ENCODE results near the gene SLC22A17. TPM values are rescaled to one million over a fixed set of nuclear protein-coding genes. Genes with fewer than 3 reads are reported as not detected.
A peak's percentile ranks its signal among the peaks of the same experiment; 100 is the strongest.
"Not testable (repeated sequence)": the region's sequence is repeated elsewhere in the genome, so short reads cannot be mapped to it uniquely, and the experiment has no call there.

SLC22A17 gene
- 0.76 to 2.1 TPM (median 1.2 TPM) in 3 replicates for polyA plus RNA-seq
- 0.69 TPM for polyA plus RNA-seq (2011; ENCODE audit: low read depth)
- polyA plus RNA-seq (2011; cell fraction: cytosol; rRNA removed), result 0.34 and 0.60 TPM in 2 replicates
- polyA plus RNA-seq (2011; cell fraction: nucleus; rRNA removed), result 2.7 and 3.6 TPM in 2 replicates
- 1.7 and 2.8 TPM in 2 replicates for polyA plus RNA-seq (2012; ENCODE audit: low replicate concordance)
- polyA minus RNA-seq, result 0.99 to 1.4 TPM (median 1.2 TPM) in 3 replicates
- 0.96 TPM for polyA minus RNA-seq (2011; cell fraction: cytosol; rRNA and poly(A)+ RNA removed)
- 2.5 and 3.3 TPM in 2 replicates for polyA minus RNA-seq (2011; cell fraction: nucleus; rRNA and poly(A)+ RNA removed)

DNA sequence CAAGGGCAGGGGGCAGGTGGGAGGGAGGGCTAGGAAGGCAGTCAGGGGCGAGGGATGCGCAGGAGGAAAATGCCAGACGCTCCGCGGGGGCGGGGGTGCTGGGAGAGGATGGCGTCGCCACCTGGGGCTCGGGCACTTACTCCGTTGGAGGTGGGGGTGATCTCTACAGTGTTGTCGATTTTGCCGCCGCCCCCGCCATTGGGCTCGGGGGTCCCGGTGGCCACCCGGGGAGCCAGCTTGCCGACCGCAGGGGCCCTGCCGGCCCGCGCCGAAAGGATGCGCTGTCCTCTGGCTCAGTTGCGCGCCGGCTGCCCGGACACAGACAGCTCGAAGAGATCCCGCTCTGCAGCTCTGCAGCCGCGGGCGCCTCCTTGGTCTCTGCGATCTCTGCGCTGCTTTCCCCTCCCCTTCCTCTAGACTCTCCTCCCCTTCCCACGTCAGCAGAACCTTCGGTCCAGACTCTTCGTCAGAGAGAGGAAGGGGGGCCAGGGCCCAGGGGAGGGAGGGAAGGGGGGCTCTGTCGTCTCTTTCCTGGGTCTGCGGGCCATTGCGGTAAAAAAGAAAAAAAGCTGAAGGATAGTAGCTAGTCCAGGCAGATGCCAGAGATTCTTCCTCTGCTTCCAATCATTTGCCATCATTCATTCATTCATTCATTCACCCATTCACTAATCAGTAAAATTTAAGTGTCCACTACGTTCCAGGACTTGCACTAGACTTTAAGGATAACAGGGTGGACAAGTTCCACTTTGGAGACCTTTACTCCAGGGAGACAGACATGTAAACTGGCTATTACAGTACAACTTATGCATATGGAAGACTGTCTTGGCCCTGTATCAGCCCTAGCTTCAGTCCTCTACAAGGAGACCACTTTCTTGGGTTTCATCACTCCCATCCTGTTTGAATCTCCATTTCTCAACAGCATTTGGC lies at the start of gene SLC22A17:
SLC22A17 (minus strand) TSS at position 382 of the 927 bp plus-strand sequence.
- Histone ChIP-seq H3K9me1 (ENCODE audit: control insufficient read depth, extremely low read depth, insufficient read depth, low read length) (no peaks in the 10 kb centered on the region), H2AFZ (ENCODE audit: control insufficient read depth, low read length) (peak within 1 kb of the TSS; percentile 53), H3K4me2 (ENCODE audit: control insufficient read depth, extremely low read depth, insufficient read depth, low read depth, low read length) (peak within 1 kb of the TSS; percentile 68), H3K27me3 (ENCODE audit: control insufficient read depth, extremely low read depth, insufficient read depth, low read length) (peaks cover 22% of the 10 kb centered on the region), H3K36me3 (ENCODE audit: control insufficient read depth in 2 of 2, extremely low read depth in 1 of 2, insufficient read depth in 2 of 2, low read length in 2 of 2) (peaks cover 0 to 2% of the 10 kb centered on the region in 2 experiments), H3K4me1 (ENCODE audit: control insufficient read depth, extremely low read depth, insufficient read depth, low read length) (peaks cover 3% of the 10 kb centered on the region), H3K27ac (ENCODE audit: control insufficient read depth, insufficient read depth, low read length) (no peak within 1 kb of the TSS), H4K20me1 (ENCODE audit: control insufficient read depth, extremely low read depth, insufficient read depth, low read length) (no peaks in the 10 kb centered on the region), H3K9me3 (ENCODE audit: control insufficient read depth, low read depth, low read length) (no peaks in the 10 kb centered on the region), H3K4me3 (ENCODE audit: control insufficient read depth in 2 of 3, extremely low read depth in 1 of 3, insufficient read depth in 2 of 3, low read depth in 1 of 3, low read length in 3 of 3) (peak within 1 kb of the TSS; percentile 38 to 55 (median 40)), H3K9ac (ENCODE audit: control insufficient read depth, extremely low read depth, insufficient read depth, low read length) (no peak within 1 kb of the TSS), H3K79me2 (ENCODE audit: control insufficient read depth, insufficient read depth, low read length) (no peaks in the 10 kb centered on the region)
- TF ChIP-seq EZH2 (IDR thresholded peaks at IDR 0.05; ENCODE audit: low read length) (no peak), CTCF (optimal IDR thresholded peaks at IDR 0.05 in 1 of 3, IDR thresholded peaks at IDR 0.05 in 1 of 3, conservative IDR thresholded peaks at IDR 0.05 in 1 of 3; ENCODE audit: extremely low read depth in 1 of 3, insufficient read depth in 2 of 3, low read length in 3 of 3) (peak in 1 of 3 experiments; percentile 20)
- FAIRE-seq (no peak), DNase-seq (ENCODE audit: low read depth, low spot score) (no peak)
- dilution Hi-C loops (cut with MboI; ENCODE audit: extremely low pct_ligation_motif_present, low sequenced_read_pairs), result no loop called here

DNA sequence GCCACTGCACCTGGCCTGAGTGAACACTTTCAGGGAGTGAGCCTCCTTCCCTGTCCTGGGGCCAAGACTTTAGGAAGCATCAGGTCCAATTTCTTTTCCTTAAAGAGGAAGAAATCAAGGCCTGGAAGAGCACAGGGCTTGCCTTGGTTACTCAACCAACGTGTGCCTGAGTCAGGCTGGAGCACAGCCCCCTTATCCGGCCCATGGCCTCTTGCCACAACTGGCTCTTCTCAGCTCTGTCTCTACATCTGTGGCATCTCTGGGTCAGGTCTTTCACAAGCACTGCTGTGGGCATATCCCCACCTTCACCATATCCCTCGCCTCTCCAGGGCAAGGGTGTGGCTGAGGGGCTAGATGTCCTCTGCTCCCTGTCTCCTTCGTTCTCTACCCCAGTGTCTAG lies 48.6 kb upstream of the SLC22A17 start:
- no peak for FAIRE-seq

DNA sequence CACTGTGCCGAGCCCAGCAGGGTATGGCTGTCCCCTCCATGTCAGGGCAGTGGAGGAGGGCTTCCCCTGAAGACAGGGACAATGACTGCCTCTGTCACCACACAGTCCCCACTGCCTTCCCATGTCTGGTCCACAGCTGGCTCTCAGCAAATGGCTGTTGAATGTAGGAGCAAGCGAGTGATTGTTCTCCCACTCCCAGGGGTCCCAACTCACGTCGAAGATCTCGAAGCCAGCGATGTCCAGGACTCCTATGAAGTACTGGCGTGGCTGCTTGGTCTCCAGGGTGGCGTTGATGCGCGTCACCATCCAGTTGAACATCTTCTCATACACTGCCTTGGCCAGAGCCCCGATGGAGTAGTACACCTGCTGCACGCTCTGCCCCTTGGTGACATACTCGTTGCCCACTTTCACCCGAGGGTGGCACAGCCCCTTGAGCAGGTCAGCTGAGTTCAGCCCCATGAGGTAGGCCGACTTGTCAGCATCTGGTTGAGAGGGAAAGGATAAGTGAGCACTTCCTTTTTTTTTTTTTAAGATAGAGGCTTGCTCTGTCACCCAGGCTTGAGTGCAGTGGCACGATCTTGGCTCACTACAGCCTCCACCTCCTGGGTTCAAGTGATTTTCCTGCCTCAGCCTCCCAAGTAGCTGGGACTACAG lies 47.9 kb upstream of the SLC22A17 start:
- not testable (repeated sequence) for FAIRE-seq; H3K27me3 ChIP-seq (ENCODE audit: control insufficient read depth, extremely low read depth, insufficient read depth, low read length)

More for the DNA sequence above, 48.6 kb upstream of the SLC22A17 start:
- Histone ChIP-seq H3K4me1 (ENCODE audit: control insufficient read depth, extremely low read depth, insufficient read depth, low read length) (no peaks in the 10 kb centered on the region), H3K9ac (ENCODE audit: control insufficient read depth, extremely low read depth, insufficient read depth, low read length) (no peak overlapping the region), H3K4me3 (ENCODE audit: control insufficient read depth in 2 of 3, extremely low read depth in 1 of 3, insufficient read depth in 2 of 3, low read depth in 1 of 3, low read length in 3 of 3) (no peak overlapping the region), H3K27ac (ENCODE audit: control insufficient read depth, insufficient read depth, low read length) (no peak overlapping the region), H3K36me3 (ENCODE audit: control insufficient read depth in 2 of 2, extremely low read depth in 1 of 2, insufficient read depth in 2 of 2, low read length in 2 of 2) (no peaks in the 10 kb centered on the region), H3K9me3 (ENCODE audit: control insufficient read depth, low read depth, low read length) (no peaks in the 10 kb centered on the region), H4K20me1 (ENCODE audit: control insufficient read depth, extremely low read depth, insufficient read depth, low read length) (no peaks in the 10 kb centered on the region), H2AFZ (ENCODE audit: control insufficient read depth, low read length) (no peak overlapping the region), H3K79me2 (ENCODE audit: control insufficient read depth, insufficient read depth, low read length) (no peaks in the 10 kb centered on the region), H3K4me2 (ENCODE audit: control insufficient read depth, extremely low read depth, insufficient read depth, low read depth, low read length) (no peak overlapping the region), H3K27me3 (ENCODE audit: control insufficient read depth, extremely low read depth, insufficient read depth, low read length) (peaks cover 8% of the 10 kb centered on the region), H3K9me1 (ENCODE audit: control insufficient read depth, extremely low read depth, insufficient read depth, low read length) (no peaks in the 10 kb centered on the region)
- DNase-seq (ENCODE audit: low read depth, low spot score), result no peak
- dilution Hi-C loops (cut with MboI; ENCODE audit: extremely low pct_ligation_motif_present, low sequenced_read_pairs), result no loop called here
- no peak for TF ChIP-seq EZH2 (IDR thresholded peaks at IDR 0.05; ENCODE audit: low read length)
- no peak for TF ChIP-seq CTCF (optimal IDR thresholded peaks at IDR 0.05 in 1 of 3, IDR thresholded peaks at IDR 0.05 in 1 of 3, conservative IDR thresholded peaks at IDR 0.05 in 1 of 3; ENCODE audit: extremely low read depth in 1 of 3, insufficient read depth in 2 of 3, low read length in 3 of 3)

More for the DNA sequence above, 47.9 kb upstream of the SLC22A17 start:
- H2AFZ ChIP-seq (ENCODE audit: control insufficient read depth, low read length); H3K9ac ChIP-seq (ENCODE audit: control insufficient read depth, extremely low read depth, insufficient read depth, low read length); H3K36me3 ChIP-seq (ENCODE audit: control insufficient read depth in 2 of 2, extremely low read depth in 1 of 2, insufficient read depth in 2 of 2, low read length in 2 of 2); H3K4me3 ChIP-seq (ENCODE audit: control insufficient read depth in 2 of 3, extremely low read depth in 1 of 3, insufficient read depth in 2 of 3, low read depth in 1 of 3, low read length in 3 of 3); dilution Hi-C loops (cut with MboI; ENCODE audit: extremely low pct_ligation_motif_present, low sequenced_read_pairs); H3K79me2 ChIP-seq (ENCODE audit: control insufficient read depth, insufficient read depth, low read length); DNase-seq (ENCODE audit: low read depth, low spot score); H4K20me1 ChIP-seq (ENCODE audit: control insufficient read depth, extremely low read depth, insufficient read depth, low read length); H3K27ac ChIP-seq (ENCODE audit: control insufficient read depth, insufficient read depth, low read length); H3K4me2 ChIP-seq (ENCODE audit: control insufficient read depth, extremely low read depth, insufficient read depth, low read depth, low read length); H3K9me3 ChIP-seq (ENCODE audit: control insufficient read depth, low read depth, low read length); H3K9me1 ChIP-seq (ENCODE audit: control insufficient read depth, extremely low read depth, insufficient read depth, low read length); H3K4me1 ChIP-seq (ENCODE audit: control insufficient read depth, extremely low read depth, insufficient read depth, low read length): not testable (repeated sequence)
